Breast epithelium (tissue), 3 donors: Measurements from ENCODE around the gene SH2D6.

Experiments used
- CTCF ChIP-seq, 3 donors: fragments of 450-650 bp; IDR thresholded peaks; one replicate each; pipeline ENCODE4 v1.5.1; 2016 to 2017; ENCODE audit warnings: antibody characterized with exemption in 3 of 3, mild to moderate bottlenecking in 3 of 3, moderate library complexity in 3 of 3
- POLR2AphosphoS5 ChIP-seq, 3 donors: sonication (generic); formaldehyde crosslinking; IDR thresholded peaks; one replicate each; pipeline ENCODE4 v1.6.1; 2017; ENCODE audit warnings: antibody characterized with exemption in 3 of 3

GRCh38 chr2:85475799-85476490 lies 57.4 kb downstream of the SH2D6 start:
- TF ChIP-seq CTCF (IDR thresholded peaks at IDR 0.05) (no peak), POLR2AphosphoS5 (IDR thresholded peaks at IDR 0.05) (no peak)
